Hepatocyte (in vitro differentiated cells): ENCODE measurements around the gene HNRNPLL.

Source experiments
- EZH2 ChIP-seq: fragments of 200-600 bp; sonication (generic); IDR thresholded peaks from 2 replicates; pipeline ENCODE4 v1.6.1; 2016; ENCODE audit warnings: antibody characterized with exemption, mild to moderate bottlenecking, borderline replicate concordance
- TF ChIP-seq, protein P1 (sequence below): fragments of 200-600 bp; sonication (generic); IDR thresholded peaks from 2 replicates; pipeline ENCODE4 v1.5.1; 2016; ENCODE audit warnings: antibody characterized with exemption, mild to moderate bottlenecking; ENCODE audit not compliant: poor library complexity

- TF ChIP-seq, protein P1, sequence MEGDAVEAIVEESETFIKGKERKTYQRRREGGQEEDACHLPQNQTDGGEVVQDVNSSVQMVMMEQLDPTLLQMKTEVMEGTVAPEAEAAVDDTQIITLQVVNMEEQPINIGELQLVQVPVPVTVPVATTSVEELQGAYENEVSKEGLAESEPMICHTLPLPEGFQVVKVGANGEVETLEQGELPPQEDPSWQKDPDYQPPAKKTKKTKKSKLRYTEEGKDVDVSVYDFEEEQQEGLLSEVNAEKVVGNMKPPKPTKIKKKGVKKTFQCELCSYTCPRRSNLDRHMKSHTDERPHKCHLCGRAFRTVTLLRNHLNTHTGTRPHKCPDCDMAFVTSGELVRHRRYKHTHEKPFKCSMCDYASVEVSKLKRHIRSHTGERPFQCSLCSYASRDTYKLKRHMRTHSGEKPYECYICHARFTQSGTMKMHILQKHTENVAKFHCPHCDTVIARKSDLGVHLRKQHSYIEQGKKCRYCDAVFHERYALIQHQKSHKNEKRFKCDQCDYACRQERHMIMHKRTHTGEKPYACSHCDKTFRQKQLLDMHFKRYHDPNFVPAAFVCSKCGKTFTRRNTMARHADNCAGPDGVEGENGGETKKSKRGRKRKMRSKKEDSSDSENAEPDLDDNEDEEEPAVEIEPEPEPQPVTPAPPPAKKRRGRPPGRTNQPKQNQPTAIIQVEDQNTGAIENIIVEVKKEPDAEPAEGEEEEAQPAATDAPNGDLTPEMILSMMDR, result no peak
- TF ChIP-seq EZH2, result no peak
Observed at GRCh38 chr2:38546064-38546463, 56.7 kb downstream of the HNRNPLL start.
